ENCODE measurements around the gene CHST14.

- TF ChIP-seq SPI1 (IDR thresholded peaks at IDR 0.05; ENCODE audit: low read depth, low read length), result no peak
- TF ChIP-seq POLR2AphosphoS5 (IDR thresholded peaks at IDR 0.05; ENCODE audit: low read depth, low read length), result no peak
These were observed 995 bp downstream of the CHST14 start for GRCh38 chr15:40471808-40472150.
